Calu3 (cell line): ENCODE results near the gene KCNF1. TPM values are rescaled to one million over a fixed set of nuclear protein-coding genes. Genes with fewer than 3 reads are reported as not detected.

Experiments
- BruUV-seq: library from RNA; stranded (reverse); fragments of 400-500 nt; replicated peaks from 2 replicates; lab custom pipeline; 2021; lab: Mats Ljungman, UMichigan
- CTCF ChIA-PET: fragments of 300-600 bp; sonication (Branson Sonifier 250); formaldehyde crosslinking; loops from one replicate; lab custom pipeline; 2022; ENCODE audit warnings: antibody characterized with exemption; lab: Charles Lee
- DNase-seq: peaks from one replicate; pipeline ENCODE4 v3.0.0; 2022
- H3K27ac Mint-ChIP-seq: one replicate; pipeline ENCODE4 v1.8.0; 2022; ENCODE audit warnings: mixed read lengths; ENCODE audit not compliant: unreplicated experiment
- H3K27me3 Mint-ChIP-seq: one replicate; pipeline ENCODE4 v1.8.0; 2022; ENCODE audit warnings: mixed read lengths; ENCODE audit not compliant: unreplicated experiment
- H3K36me3 Mint-ChIP-seq: one replicate; pipeline ENCODE4 v1.8.0; 2022; ENCODE audit warnings: mild to moderate bottlenecking, moderate library complexity, mixed read lengths; ENCODE audit not compliant: insufficient read depth, unreplicated experiment
- H3K4me1 Mint-ChIP-seq: one replicate; pipeline ENCODE4 v1.8.0; 2022; ENCODE audit warnings: mild to moderate bottlenecking, low read depth, mixed read lengths; ENCODE audit not compliant: unreplicated experiment
- H3K4me3 Mint-ChIP-seq: one replicate; pipeline ENCODE4 v1.8.0; 2022; ENCODE audit warnings: mild to moderate bottlenecking, low read depth, moderate library complexity, mixed read lengths; ENCODE audit not compliant: unreplicated experiment
- H3K9me3 Mint-ChIP-seq: one replicate; pipeline ENCODE4 v1.8.0; 2022; ENCODE audit warnings: low read depth, mixed read lengths; ENCODE audit not compliant: unreplicated experiment
- CTCF ChIP-seq: fragments of 200-600 bp; IDR thresholded peaks from one replicate; pipeline ENCODE4 v1.8.0; 2022; ENCODE audit warnings: antibody characterized with exemption; ENCODE audit not compliant: unreplicated experiment
- intact Hi-C: fragments of 100-400 bp; cut with micrococcal nuclease; formaldehyde crosslinking; loops from one replicate; pipeline ENCODE4 v1.10.0; 2022; ENCODE audit not compliant: unreplicated experiment
- total RNA-seq: library from RNA; stranded (reverse); gene quantifications from 2 replicates; pipeline ENCODE4 v1.2.3, GENCODE V29; 2022

The KCNF1 gene
- total RNA-seq, 1 experiment from 2014 or later: not detected

GRCh38 chr2:10885094-10885860 lies 26.5 kb upstream of the KCNF1 start:
- no peaks in the 10 kb centered on the region for H3K36me3 Mint-ChIP-seq
- H3K27ac Mint-ChIP-seq: no peak overlapping the region
- no peak for TF ChIP-seq CTCF
- CTCF ChIA-PET: interaction anchor here (0.6 kb wide), 1 partner anchor 11 kb away, joined by 3 read pairs; no protein-coding TSS in a partner anchor
- H3K4me1 Mint-ChIP-seq: no peaks in the 10 kb centered on the region
- intact Hi-C loops: no loop called here
- H3K9me3 Mint-ChIP-seq: no peaks in the 10 kb centered on the region
- H3K27me3 Mint-ChIP-seq: peaks cover 61% of the 10 kb centered on the region
- DNase-seq: no peak
- no peak overlapping the region for H3K4me3 Mint-ChIP-seq
- no TSS peak for BruUV-seq

- no peak for TF ChIP-seq CTCF
- H3K36me3 Mint-ChIP-seq: no peaks in the 10 kb centered on the region
- H3K4me3 Mint-ChIP-seq: no peak overlapping the region
- peaks cover 1% of the 10 kb centered on the region for H3K9me3 Mint-ChIP-seq
- H3K27me3 Mint-ChIP-seq: peaks cover 83% of the 10 kb centered on the region
- no peak overlapping the region for H3K27ac Mint-ChIP-seq
- intact Hi-C loops: no loop called here
- DNase-seq: no peak
- CTCF ChIA-PET: interaction anchor here (1.4 kb wide), 1 partner anchor 13 kb away, joined by 8 read pairs; no protein-coding TSS in a partner anchor
- no TSS peak for BruUV-seq
- H3K4me1 Mint-ChIP-seq: no peaks in the 10 kb centered on the region
These were observed 24.3 kb upstream of the KCNF1 start for GRCh38 chr2:10887476-10887875.

- intact Hi-C loops: no loop called here
- TF ChIP-seq CTCF: no peak
- Mint-ChIP-seq H3K9me3 (peaks cover 2% of the 10 kb centered on the region), H3K4me3 (no peak overlapping the region), H3K4me1 (no peaks in the 10 kb centered on the region), H3K27me3 (peaks cover 93% of the 10 kb centered on the region), H3K27ac (no peak overlapping the region), H3K36me3 (no peaks in the 10 kb centered on the region)
- no TSS peak for BruUV-seq
- no peak for DNase-seq
- CTCF ChIA-PET: interaction anchor here (0.6 kb wide), 1 partner anchor 771 kb away, joined by 3 read pairs; no protein-coding TSS in a partner anchor
These were observed 22.0 kb upstream of the KCNF1 start for GRCh38 chr2:10889651-10890215.

- BruUV-seq: no TSS peak
- no peak overlapping the region for H3K27ac Mint-ChIP-seq
- no peak for TF ChIP-seq CTCF
- peaks cover 90% of the 10 kb centered on the region for H3K27me3 Mint-ChIP-seq
- CTCF ChIA-PET: interaction anchor here (0.5 to 0.6 kb wide), 2 partner anchors 13 to 55 kb away, joined by 4 to 5 read pairs; no protein-coding TSS in a partner anchor
- no peaks in the 10 kb centered on the region for H3K4me1 Mint-ChIP-seq
- no peaks in the 10 kb centered on the region for H3K36me3 Mint-ChIP-seq
- H3K9me3 Mint-ChIP-seq: peaks cover 2% of the 10 kb centered on the region
- no peak overlapping the region for H3K4me3 Mint-ChIP-seq
- no peak for DNase-seq
- intact Hi-C loops: no loop called here
These were observed 20.9 kb upstream of the KCNF1 start for GRCh38 chr2:10890706-10891270.
